K562 (cell line): ENCODE measurements around the gene VIT. TPM values are rescaled to one million over a fixed set of nuclear protein-coding genes. Genes with fewer than 3 reads are reported as not detected.

Source experiments
- ATAC-seq: fragments of 200-7000 bp; cut with Tn5 transposase; 3 replicates; pipeline ENCODE4 v1.9.1; 2020; ENCODE audit warnings: moderate library complexity
- BruUV-seq: library from RNA; stranded (reverse); fragments of 400-500 nt; replicated peaks from 2 replicates; lab custom pipeline; 2021; lab: Mats Ljungman, UMichigan
- CTCF ChIA-PET: fragments of 300-600 bp; formaldehyde crosslinking; extraction: SDS; loops from one replicate; lab custom pipeline; 2021; ENCODE audit warnings: low intra/inter-chr PET ratio; lab: Yijun Ruan, JAX
- POLR2A ChIA-PET: fragments of 300-600, 350-650 bp; sonication (Branson Sonifier 250); formaldehyde crosslinking; extraction: SDS; loops from one replicate; lab custom pipeline; 2021; ENCODE audit warnings: antibody characterized with exemption, inconsistent platforms; lab: Yijun Ruan, JAX
- DNase-seq, 4 experiments: peaks; one replicate each; pipeline versions ENCODE4 v3.0.0 to v3.0.0-alpha.2; 2011 to 2018; ENCODE audit warnings: low spot score in 3 of 4, mixed read lengths in 3 of 4; ENCODE audit errors: extremely low read depth in 1 of 4
- FAIRE-seq: peaks from 2 replicates; lab custom pipeline; 2011; peaks lifted over from hg19 to GRCh38; lab: Jason Lieb, UNC
- H2AFZ ChIP-seq: 2 replicates; pipeline ENCODE4 v1.6.0; 2011; ENCODE audit warnings: low read depth, low read length, control low read depth, inconsistent platforms
- H3K27ac ChIP-seq: fragments of 200-600 bp; 3 replicates; pipeline ENCODE4 v1.8.0; 2011; ENCODE audit warnings: low read depth, mild to moderate bottlenecking, control low read depth, inconsistent platforms, low read length, moderate library complexity, mixed read lengths; ENCODE audit errors: extremely low read depth
- H3K27me3 ChIP-seq, 2 experiments: fragments of 300-600 bp in 1 of 2; 2 replicates in 1 of 2; 3 replicates in 1 of 2; pipeline versions ENCODE4 v1.6.0 to v1.8.0; 2011; ENCODE audit warnings: inconsistent platforms in 2 of 2, low read length in 2 of 2, mild to moderate bottlenecking in 1 of 2, mixed read lengths in 1 of 2, moderate library complexity in 1 of 2; ENCODE audit not compliant: control insufficient read depth in 2 of 2, insufficient read depth in 2 of 2
- H3K36me3 ChIP-seq: fragments of 300-600 bp; 3 replicates; pipeline ENCODE4 v1.8.0; 2011; ENCODE audit warnings: mild to moderate bottlenecking, low read length, inconsistent platforms; ENCODE audit not compliant: control insufficient read depth, insufficient read depth
- H3K4me1 ChIP-seq, 2 experiments: fragments of 200-600 bp in 1 of 2; replicated peaks in 1 of 2; 2 replicates in 1 of 2; 3 replicates in 1 of 2; pipeline versions ENCODE4 v1.5.1 to v1.8.0; 2011; ENCODE audit warnings: inconsistent platforms in 2 of 2, low read length in 2 of 2, mild to moderate bottlenecking in 1 of 2, mixed read lengths in 1 of 2, moderate library complexity in 1 of 2; ENCODE audit not compliant: control insufficient read depth in 2 of 2, insufficient read depth in 2 of 2
- H3K4me2 ChIP-seq: 2 replicates; pipeline ENCODE4 v1.6.1; 2011; ENCODE audit warnings: low read length, control low read depth, inconsistent platforms, mixed read lengths; ENCODE audit not compliant: insufficient read depth
- H3K4me3 ChIP-seq: fragments of 200-600 bp; sonication (generic), shearing (Covaris generic); 2 replicates; pipeline ENCODE4 v1.5.1; 2016; ENCODE audit warnings: control low read depth, inconsistent platforms
- H3K79me2 ChIP-seq: fragments of 200-600 bp; 3 replicates; pipeline ENCODE4 v1.8.0; 2011; ENCODE audit warnings: low read length, inconsistent platforms; ENCODE audit not compliant: control insufficient read depth, insufficient read depth
- H3K9ac ChIP-seq, 2 experiments: 2 replicates each; pipeline versions ENCODE4 v1.6.0 to v1.6.1; 2011; ENCODE audit warnings: low read depth in 2 of 2, low read length in 2 of 2, control low read depth in 1 of 2, inconsistent platforms in 1 of 2, mild to moderate bottlenecking in 1 of 2, mixed read lengths in 1 of 2; ENCODE audit not compliant: insufficient read depth in 1 of 2
- H3K9me1 ChIP-seq: one replicate; pipeline ENCODE4 v1.6.0; 2011; ENCODE audit warnings: inconsistent platforms, mild to moderate bottlenecking, low read length, moderate library complexity; ENCODE audit not compliant: control insufficient read depth, insufficient read depth
- H3K9me3 ChIP-seq: replicated peaks from 2 replicates; pipeline ENCODE4 v1.5.1; 2011; ENCODE audit warnings: low read depth, low read length, inconsistent platforms; ENCODE audit not compliant: control insufficient read depth, insufficient read depth
- H4K20me1 ChIP-seq: replicated peaks from 2 replicates; pipeline ENCODE4 v1.6.1; 2011; ENCODE audit warnings: low read length, inconsistent platforms, mixed read lengths; ENCODE audit not compliant: control insufficient read depth, insufficient read depth
- ARNT ChIP-seq, 2 experiments: fragments of 450-650 bp; IDR thresholded peaks; 2 replicates each; pipeline ENCODE4 v1.6.1; 2016; ENCODE audit warnings: mild to moderate bottlenecking in 1 of 2
- CHD1 ChIP-seq: fragments of 200-600 bp; sonication (generic); IDR thresholded peaks from one replicate; pipeline ENCODE4 v1.6.1; 2012; ENCODE audit warnings: mild to moderate bottlenecking, moderate library complexity, low read length, inconsistent platforms
- KLF10 ChIP-seq: fragments of 250-450 bp; sonication (Bioruptor Pico); IDR thresholded peaks from 2 replicates; pipeline ENCODE4 v1.6.1; 2021; ENCODE audit warnings: matching md5 sums
- MYNN ChIP-seq, 2 experiments: sonication (generic); formaldehyde crosslinking in 1 of 2; IDR thresholded peaks; 2 replicates each; pipeline versions ENCODE4 v1.5.0 to v1.6.1; 2016 to 2020; ENCODE audit warnings: antibody characterized with exemption in 1 of 2, missing genetic modification reagents in 1 of 2
- NFIC ChIP-seq: fragments of 450-650 bp; IDR thresholded peaks from 2 replicates; pipeline ENCODE4 v1.6.1; 2017; ENCODE audit warnings: mild to moderate bottlenecking, inconsistent platforms
- SETDB1 ChIP-seq: IDR thresholded peaks from one replicate; pipeline ENCODE4 v1.6.1; 2012; ENCODE audit warnings: low read length, control low read depth, inconsistent platforms
- ZNF184 ChIP-seq: sonication (generic); formaldehyde crosslinking; IDR thresholded peaks from 2 replicates; pipeline ENCODE4 v1.5.0; 2020; ENCODE audit warnings: missing genetic modification reagents
- WGBS: fragments of 100-300 bp; shearing (Covaris generic); methylation state at CpG from one replicate; pipeline ENCODE4 v1.1.6; 2016; ENCODE audit warnings: low coverage, mixed read lengths; ENCODE audit not compliant: insufficient coverage; ENCODE audit errors: missing lambda C conversion rate; 5-methylcytosine and 5-hydroxymethylcytosine counted together
- in situ Hi-C: fragments of 300-500 bp; cut with MboI; formaldehyde crosslinking; loops from 4 replicates; pipeline ENCODE4 v1.15.0; 2018; ENCODE audit warnings: inconsistent platforms, mixed read lengths
- intact Hi-C: fragments of 100-400 bp; cut with micrococcal nuclease; formaldehyde crosslinking; loops from 2 replicates; pipeline ENCODE4 v1.14.2; 2022
- polyA plus RNA-seq, 8 experiments: library from polyadenylated mRNA; depleted of rRNA in 4 of 8; stranded (reverse) in 5 of 8; unstranded in 3 of 8; fragments of >200 nt; fragmentation: Nextera tagmentation in 2 of 8; fragmentation: Illumina TruSeq in 1 of 8; extraction: Ambion mirVana in 2 of 8; extraction: Trizol in 1 of 8; gene quantifications; 2 replicates each; pipeline versions ENCODE4 v1.2.1 to v1.2.3, GENCODE V29; 2011 to 2014; ENCODE audit warnings: inconsistent platforms in 1 of 8, missing spikeins in 1 of 8
- total RNA-seq, 7 experiments: library from RNA; depleted of rRNA in 6 of 7; stranded (reverse); fragments of >200 nt in 6 of 7; fragmentation: Illumina TruSeq in 2 of 7; extraction: Trizol in 2 of 7; gene quantifications; 2 replicates each; pipeline versions ENCODE4 v1.2.1 to v1.2.3, GENCODE V29; 2011 to 2021; ENCODE audit warnings: low replicate concordance in 1 of 7
- TF ChIP-seq, protein P1 (sequence below): sonication (generic); formaldehyde crosslinking; IDR thresholded peaks from 2 replicates; pipeline ENCODE4 v1.8.0; 2022; ENCODE audit warnings: mild to moderate bottlenecking, missing genetic modification reagents

The VIT gene
- total and polyA plus RNA-seq, 9 of the 15 experiments (the other 6 are each of a cell fraction or from before 2014, with no cell fraction given): not detected

GRCh38 chr2:36664696-36665076, 31.8 kb upstream of the VIT start (continued):
- TF ChIP-seq, protein P1, sequence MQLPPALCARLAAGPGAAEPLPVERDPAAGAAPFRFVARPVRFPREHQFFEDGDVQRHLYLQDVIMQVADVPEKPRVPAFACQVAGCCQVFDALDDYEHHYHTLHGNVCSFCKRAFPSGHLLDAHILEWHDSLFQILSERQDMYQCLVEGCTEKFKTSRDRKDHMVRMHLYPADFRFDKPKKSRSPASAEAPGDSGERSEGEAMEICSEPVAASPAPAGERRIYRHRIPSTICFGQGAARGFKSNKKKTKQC (CRISPR knock-in tag): no peak
- TF ChIP-seq ZNF184: no peak
- TF ChIP-seq MYNN (IDR thresholded peaks at IDR 0.05): no peak
- no peak for TF ChIP-seq MYNN (CRISPR knock-in tag; IDR thresholded peaks at IDR 0.05)
- no peak for TF ChIP-seq SETDB1
- TF ChIP-seq, all 486 proteins: peak for 0

DNA sequence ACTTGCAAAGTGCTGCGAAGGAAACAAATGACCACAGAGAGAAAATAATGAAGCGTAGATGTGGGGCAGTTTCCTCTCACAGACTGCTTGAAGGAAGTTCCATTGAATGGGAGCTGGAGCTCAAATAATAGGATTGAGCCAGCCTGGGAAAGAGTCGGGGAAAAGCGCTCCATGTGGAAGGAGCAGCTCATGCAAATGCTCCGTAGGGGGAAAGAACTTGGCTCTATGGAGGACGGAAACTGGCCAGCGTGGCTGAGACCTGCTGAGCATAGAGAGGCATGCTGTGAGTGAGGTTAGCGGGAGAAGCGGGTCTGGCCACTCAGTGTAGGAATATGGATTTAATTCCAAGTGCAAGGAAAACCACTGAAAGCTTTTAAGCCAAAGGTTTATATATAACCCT, 28.6 kb upstream of the VIT start:
- Histone ChIP-seq H3K27me3 (peaks cover 0 to 2% of the 10 kb centered on the region in 2 experiments; a peak in 2 of 5 replicates), H3K27ac (no peak overlapping the region), H3K4me2 (no peak overlapping the region), H4K20me1 (no peaks in the 10 kb centered on the region), H3K4me3 (no peak overlapping the region), H3K9ac (no peak overlapping the region), H3K79me2 (no peaks in the 10 kb centered on the region), H3K9me1 (no peaks in the 10 kb centered on the region), H2AFZ (no peak overlapping the region), H3K9me3 (no peaks in the 10 kb centered on the region), H3K36me3 (no peaks in the 10 kb centered on the region), H3K4me1 (no peaks in the 10 kb centered on the region)
- ATAC-seq: no peak
- in situ Hi-C loops: no loop called here
- CTCF ChIA-PET: no interaction called here
- TF ChIP-seq NFIC: no peak
- no peak for TF ChIP-seq ARNT (IDR thresholded peaks at IDR 0.05)
- no peak for TF ChIP-seq CHD1
- TF ChIP-seq KLF10: no peak
- no TSS peak for BruUV-seq
- WGBS: under 1% methylated on average over 9 of the region's 9 CpGs
- FAIRE-seq: no peak
- no peak for DNase-seq
- intact Hi-C loops: no loop called here
- POLR2A ChIA-PET: interaction anchor here (0.7 kb wide), 1 partner anchor 172 kb away, joined by 3 read pairs; no protein-coding TSS in a partner anchor
